ENCODE results near the gene RCN1. TPM values are rescaled to one million over a fixed set of nuclear protein-coding genes. Genes with fewer than 3 reads are reported as not detected.
"Not testable (repeated sequence)": the region's sequence is repeated elsewhere in the genome, so short reads cannot be mapped to it uniquely, and the experiment has no call there.

Gene RCN1
- polyA plus RNA-seq, 1 donor = 201 TPM

- DNase-seq = no peak
Measured at GRCh38 chr11:32072872-32073643, 17.8 kb upstream of the RCN1 start.

DNA sequence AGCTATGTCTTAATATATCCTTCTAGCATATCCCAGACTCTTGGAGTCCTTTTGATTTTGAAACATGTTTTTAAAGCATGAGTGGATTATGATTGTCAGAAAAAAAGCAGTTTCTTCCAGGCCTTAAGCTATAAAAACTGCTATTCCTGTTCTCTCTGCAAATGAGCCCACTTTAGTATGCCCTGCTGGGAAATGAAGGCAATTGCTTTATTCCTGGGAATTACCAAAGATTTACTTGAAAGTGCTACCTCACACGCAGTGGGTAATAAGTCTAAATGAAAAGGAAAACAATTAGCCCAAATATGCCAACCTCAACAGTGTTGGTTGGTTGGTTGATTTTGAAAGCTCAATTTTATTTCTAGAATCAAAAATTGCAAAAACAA, 17.2 kb upstream of the RCN1 start:
- DNase-seq = no peak

- peak; percentile 59 for DNase-seq
Measured at GRCh38 chr11:32079553-32079952, 11.3 kb upstream of the RCN1 start.

- DNase-seq = no peak
Measured at GRCh38 chr11:32080361-32080980, 10.4 kb upstream of the RCN1 start.

DNA sequence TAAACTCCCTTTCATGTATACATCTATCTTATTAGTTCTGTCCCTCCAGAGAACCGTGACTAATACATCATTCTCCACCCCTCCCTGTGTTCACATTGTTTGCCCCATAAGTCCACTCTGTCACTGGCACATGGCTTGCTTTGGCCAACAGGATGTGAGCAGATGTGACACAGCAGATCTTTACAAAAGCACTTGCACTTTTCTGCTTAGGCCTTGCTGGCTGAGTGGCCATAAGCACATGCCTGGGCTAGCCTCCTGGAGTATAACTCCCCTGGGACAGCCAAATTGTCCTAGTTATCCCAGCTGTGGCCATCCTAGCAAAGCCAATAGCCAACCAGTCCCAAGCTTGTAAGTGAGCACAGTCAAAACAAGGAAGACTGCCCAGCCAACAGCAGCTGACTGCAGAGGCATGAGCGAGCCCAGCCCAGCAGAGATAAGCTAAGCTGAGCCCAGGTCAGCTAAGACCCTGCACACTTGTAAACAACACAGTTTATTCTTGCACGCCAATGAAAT, 9.7 kb upstream of the RCN1 start:
- no peak for DNase-seq

DNA sequence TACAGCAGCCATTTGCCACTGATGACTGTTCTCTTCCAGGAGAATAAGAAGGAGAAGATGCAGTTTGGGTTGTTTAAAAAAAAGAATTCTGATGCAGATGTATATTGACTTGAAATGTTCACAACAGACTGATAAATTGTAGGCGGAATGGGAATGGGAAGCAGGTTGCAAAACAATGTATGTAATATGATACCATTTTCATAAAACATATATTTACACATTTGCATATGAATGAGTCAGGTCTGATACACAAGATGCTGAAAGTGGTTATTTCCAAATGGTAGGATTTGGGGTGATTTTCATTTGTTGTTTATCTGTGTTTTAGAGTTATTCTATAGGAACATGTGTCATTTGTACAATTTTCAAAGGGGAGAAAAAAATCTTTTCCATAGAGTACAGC, 9.0 kb upstream of the RCN1 start:
- DNase-seq = no peak

GRCh38 chr11:32082346-32082986, 8.4 kb upstream of the RCN1 start:
- no peak for DNase-seq

- DNase-seq = no peak
Measured at GRCh38 chr11:32087597-32087996, 3.3 kb upstream of the RCN1 start.

DNA sequence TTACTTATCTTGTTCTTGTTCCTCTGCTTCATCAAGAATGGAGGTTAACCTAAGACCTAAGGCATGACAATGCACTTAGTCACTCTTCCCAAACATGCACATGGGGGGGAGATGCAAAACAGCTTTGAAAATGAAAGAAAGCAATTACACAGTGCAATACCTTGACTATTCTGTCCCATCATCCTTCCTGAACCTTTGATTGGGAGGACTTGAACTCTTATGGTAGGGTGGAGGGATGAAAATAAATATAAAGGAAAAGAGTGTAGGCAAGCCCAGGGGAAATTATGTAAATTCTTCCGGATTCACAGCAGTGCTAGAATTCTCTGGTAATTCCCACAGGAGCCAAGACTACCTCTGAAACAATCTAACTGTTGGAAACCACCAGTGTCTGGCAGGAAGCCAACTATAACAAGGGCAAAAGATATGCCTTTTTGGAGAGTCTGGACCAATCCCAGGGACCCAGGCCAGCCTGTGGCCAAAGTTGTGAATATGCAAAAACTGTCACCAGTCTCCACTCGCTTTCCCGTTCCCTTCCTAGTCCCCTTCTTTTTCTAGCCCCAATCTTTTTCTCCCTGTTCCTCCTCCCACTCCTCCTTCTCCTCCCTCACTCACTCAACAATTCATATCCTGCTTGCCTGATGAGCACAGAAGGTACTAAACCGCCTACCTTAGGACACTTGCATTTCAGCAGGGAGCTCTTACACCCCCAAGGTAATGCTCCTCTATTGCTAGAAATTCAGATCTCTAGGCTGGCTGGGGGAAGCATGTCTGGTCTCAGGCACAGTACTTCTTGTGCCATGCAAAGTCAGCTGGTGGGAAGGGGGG, 2.5 kb upstream of the RCN1 start:
- DNase-seq = no peak

DNA sequence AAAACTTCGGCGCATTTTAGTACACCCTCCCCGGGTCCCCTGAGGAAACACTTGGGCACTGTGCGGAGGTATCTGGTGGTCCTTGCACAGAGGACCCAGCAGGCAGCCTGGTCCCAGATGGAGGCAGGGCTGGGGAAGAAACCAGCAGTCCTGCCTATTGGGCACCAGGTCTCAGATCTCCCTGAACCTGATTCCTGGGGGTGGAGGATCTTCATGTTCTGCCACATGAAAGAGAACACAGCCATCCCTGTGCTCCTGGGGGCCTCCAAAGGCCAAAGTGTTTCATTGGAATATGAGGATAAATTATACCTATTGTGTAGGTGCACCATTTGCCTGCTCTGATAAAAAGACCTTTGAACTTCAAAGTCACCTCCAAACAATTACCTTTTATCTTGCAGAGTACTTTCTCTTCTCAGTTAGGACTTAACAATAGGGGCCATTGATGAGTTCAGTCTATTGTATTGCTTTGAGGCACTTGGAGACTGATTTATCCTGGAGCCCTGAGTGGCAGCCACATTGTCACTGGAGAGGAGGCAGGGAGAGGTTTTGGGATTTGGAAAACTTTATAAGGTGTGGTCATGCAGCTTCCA, 1.8 kb downstream of the RCN1 start:
- no peak for DNase-seq

- no peak for DNase-seq
Measured at GRCh38 chr11:32094923-32095322, 4.0 kb downstream of the RCN1 start.

DNA sequence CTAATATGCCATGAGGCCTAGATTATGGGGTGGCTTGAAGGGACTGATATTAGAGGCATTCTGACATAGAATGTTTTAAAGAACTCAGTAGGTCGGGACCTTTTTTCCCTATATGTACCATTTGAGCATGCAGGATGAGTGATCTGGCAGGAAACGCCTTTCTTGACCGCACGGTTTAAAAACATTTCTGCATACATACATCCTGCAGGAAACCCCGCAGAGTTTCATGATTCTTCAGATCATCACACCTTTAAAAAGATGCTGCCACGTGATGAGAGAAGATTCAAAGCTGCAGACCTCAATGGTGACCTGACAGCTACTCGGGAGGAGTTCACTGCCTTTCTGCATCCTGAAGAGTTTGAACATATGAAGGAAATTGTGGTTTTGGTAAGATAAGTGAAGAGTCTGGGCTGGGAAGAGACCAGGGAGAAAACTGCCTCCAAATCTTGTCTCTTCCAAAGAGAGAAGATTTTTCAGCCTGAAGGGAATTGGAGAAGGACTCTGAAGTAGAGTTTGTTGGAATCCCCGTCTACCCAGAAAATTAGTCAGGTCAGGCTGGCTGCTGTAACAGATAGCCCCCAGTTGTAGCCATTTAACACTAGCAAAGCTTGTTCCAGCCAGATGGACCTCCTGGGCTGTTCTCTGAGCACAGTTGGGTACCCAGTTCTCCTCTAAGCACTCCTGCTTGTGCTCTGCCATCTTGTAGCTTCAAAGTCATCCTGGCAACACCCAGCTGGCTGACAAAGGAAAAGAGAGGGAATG, 7.4 kb downstream of the RCN1 start:
- DNase-seq = no peak

DNA sequence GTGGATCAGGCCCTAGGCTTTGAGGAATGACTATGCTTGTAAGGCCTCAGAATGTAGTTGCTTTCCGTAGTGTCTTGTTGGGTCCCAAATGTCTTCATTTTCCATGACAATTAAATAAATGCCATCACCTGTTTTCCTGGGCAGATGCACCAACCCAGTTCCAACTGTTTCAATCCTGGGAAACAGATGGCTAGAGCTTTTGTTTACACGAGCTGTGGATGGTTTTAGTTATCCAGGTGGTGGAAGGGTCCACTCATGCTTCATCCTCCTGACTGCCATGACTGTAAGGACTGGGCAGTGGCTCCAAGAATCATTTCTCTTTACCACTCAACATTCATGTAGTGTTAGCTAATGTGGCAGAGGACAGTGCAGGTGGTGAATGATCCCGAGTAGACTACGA, 8.6 kb downstream of the RCN1 start:
- no peak for DNase-seq

DNA sequence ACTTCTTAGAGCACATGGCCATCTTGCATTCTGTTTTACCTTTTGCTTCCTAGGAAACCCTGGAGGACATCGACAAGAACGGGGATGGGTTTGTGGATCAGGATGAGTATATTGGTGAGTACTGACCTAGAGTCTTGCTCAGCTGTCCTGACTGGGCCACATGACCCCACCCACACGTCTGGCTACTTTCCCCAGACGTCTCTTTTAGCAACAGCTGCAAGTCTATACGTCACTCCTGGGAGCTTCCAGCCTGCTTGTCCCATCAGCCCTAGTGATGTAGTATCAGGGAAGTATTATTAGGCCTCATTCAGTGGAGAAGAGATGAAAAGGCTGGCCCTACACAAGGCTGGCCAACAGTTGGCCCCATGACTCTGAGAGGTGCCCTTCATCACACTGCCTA, 9.6 kb downstream of the RCN1 start:
- DNase-seq = no peak

- DNase-seq = no peak
Measured at GRCh38 chr11:32101791-32102190, 10.9 kb downstream of the RCN1 start.

DNA sequence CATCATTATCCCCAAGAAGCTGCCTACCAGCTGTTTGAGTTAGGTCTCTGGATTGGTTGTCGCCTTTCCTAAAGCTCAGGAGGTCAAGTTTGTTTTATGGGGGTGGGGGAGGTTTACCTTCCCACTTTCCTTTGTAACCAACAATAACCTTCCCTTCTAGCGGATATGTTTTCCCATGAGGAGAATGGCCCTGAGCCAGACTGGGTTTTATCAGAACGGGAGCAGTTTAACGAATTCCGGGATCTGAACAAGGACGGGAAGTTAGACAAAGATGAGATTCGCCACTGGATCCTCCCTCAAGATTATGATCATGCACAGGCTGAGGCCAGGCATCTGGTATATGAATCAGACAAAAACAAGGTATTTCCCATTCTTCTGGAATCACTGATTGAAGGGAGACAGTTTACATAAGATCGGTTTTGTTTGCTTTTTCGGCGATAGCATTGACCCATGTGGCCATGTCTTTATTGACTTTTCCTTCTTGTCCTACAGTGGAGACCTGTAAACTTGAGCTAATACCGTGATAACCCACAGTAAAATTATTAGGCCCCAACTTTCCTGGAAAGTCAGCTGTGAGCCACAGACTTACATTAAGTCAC, 12.3 kb downstream of the RCN1 start:
- not testable (repeated sequence) for DNase-seq

GRCh38 chr11:32103941-32104340, 13.1 kb downstream of the RCN1 start:
- no peak for DNase-seq

DNA sequence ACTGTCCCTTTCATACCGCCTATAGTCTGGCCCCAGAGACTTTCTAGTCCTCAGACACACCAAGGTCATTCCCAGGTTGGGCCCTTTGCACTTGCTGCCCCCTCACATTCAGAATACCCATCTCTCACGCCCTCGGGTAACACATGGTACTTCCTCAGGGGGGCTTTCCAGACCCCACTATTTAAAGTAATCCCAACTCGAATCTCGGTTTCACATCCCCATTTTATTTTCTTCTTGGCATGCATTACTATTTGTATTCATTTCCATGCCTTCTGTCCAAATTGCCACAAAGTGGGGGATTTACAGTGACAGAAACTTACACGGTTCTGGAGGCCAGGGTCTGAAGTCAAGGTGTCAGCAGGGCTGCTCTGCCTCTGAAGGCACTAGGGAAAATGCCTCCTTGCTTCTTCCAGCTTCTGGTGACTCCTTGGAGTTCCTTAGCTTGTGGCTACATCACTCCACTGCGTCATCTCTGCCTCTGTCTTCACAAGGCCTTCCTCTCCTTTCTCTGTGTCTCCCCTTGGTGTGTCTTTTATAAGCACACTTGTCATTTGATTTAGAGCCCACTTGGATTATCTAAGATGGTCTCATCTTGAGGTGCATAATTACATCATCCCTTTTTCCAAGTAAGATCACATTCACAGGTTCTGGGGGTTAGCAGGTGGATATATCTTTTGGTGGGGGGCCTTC, 15.1 kb downstream of the RCN1 start:
- DNase-seq = no peak

- DNase-seq = no peak
Measured at GRCh38 chr11:32107647-32108046, 16.8 kb downstream of the RCN1 start.

GRCh38 chr11:32108576-32108975, 17.7 kb downstream of the RCN1 start:
- no peak for DNase-seq
